PC-9 (cell line): ENCODE measurements around the gene LGALS9.

Source experiments
- EZH2 ChIP-seq: fragments of 200-600 bp; sonication (generic); IDR thresholded peaks from 2 replicates; pipeline ENCODE4 v1.8.0; 2017; ENCODE audit warnings: antibody characterized with exemption, low read depth
- TF ChIP-seq, protein P1 (sequence below): fragments of 200-600 bp; sonication (generic); conservative IDR thresholded peaks from 2 replicates; pipeline ENCODE4 v1.6.1; 2017; ENCODE audit warnings: mixed run types, antibody characterized with exemption, mild to moderate bottlenecking, moderate library complexity

DNA sequence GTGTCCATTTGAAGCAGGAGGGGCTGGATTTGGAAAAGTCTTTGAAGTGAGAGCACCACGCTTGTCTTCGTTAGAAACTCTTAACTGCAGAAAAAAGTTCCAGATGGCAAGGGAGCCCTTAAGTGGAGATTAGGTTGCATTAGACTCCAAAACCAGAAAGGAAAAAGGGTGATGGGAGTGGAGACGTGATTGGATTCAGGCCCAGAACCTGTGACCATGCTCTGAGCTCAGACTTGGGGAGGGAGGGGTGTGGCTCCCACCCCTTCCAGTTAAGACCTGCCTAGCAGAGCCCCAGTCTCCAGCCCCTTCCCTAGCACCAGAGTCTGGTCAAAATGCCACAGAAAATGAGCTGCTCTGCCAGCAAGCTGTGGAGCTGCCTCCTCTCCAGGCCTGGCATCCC lies 6.4 kb upstream of the LGALS9 start:
- TF ChIP-seq EZH2: no peak
- TF ChIP-seq, protein P1, sequence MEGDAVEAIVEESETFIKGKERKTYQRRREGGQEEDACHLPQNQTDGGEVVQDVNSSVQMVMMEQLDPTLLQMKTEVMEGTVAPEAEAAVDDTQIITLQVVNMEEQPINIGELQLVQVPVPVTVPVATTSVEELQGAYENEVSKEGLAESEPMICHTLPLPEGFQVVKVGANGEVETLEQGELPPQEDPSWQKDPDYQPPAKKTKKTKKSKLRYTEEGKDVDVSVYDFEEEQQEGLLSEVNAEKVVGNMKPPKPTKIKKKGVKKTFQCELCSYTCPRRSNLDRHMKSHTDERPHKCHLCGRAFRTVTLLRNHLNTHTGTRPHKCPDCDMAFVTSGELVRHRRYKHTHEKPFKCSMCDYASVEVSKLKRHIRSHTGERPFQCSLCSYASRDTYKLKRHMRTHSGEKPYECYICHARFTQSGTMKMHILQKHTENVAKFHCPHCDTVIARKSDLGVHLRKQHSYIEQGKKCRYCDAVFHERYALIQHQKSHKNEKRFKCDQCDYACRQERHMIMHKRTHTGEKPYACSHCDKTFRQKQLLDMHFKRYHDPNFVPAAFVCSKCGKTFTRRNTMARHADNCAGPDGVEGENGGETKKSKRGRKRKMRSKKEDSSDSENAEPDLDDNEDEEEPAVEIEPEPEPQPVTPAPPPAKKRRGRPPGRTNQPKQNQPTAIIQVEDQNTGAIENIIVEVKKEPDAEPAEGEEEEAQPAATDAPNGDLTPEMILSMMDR: no peak
